GM21737 (cell line): ENCODE results near the gene PHC3.
A peak's percentile ranks its signal among the peaks of the same experiment; 100 is the strongest.

Experiments used
- ATAC-seq: cut with Tn5 transposase; IDR thresholded peaks from one replicate; pipeline ENCODE4 v1.9.1; 2021; ENCODE audit warnings: mild to moderate bottlenecking, moderate library complexity; ENCODE audit not compliant: unreplicated experiment

The PHC3 gene

DNA sequence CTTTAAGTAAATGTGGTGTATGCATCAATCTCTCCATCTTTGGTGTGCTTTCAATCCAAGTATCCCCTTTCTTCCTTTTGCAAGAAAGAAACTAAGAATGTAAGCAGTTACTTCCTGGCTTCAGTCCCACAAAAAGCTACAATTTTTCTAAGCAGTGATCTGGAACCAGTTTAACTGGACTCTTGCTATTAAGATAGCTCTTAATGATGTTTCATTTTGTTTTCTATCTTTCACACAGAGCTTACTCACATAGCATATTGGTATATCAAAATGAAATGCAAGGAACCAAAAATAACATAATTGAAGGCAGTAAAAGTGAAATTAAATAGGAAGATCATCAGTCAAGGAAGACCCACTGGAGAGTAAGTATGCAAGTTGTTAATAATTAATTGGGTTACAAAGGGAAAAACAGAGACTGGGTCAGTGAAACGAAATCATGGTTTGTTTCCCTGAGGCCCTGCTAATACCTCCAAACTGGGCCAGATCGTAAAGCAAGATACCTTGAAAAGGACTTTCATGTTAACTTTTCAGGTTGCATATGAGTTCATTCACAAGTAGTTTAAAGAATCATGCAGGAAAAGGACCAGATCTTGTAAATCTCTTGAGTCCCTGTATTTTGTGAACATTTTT is 101.9 kb downstream of the PHC3 start:
- no peak for ATAC-seq

DNA sequence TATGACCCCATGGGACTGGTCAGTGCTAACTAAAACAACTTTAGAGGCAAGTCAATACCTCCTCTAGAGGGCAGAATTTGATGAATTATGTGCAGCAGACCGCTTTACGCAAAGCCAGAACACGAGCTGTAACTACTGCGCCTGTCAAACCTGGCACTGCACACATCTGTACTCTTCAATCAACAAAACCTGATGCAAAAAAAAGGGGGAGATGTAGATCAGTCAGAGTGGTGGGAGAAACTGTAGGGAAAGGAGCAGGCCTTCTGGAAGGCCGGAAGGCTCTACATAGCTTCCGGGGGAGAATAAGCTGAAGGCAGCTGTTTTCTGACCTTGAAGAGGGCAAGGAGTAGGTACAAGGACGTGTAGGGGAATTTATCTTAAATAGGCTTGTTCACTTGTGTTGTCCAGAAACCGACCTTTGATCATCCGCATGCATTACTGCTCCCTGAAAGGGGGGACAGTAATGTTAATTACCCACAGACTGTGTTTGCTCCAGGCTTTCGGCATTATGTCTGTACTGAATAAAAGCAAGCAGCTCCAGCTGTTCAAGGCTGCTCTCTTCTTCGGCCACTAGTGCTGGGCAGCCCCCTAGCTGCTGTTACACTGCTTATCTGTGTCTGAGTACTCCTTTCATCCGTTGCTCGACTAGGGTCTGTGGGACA is 102.8 kb downstream of the PHC3 start:
- no peak for ATAC-seq

GRCh38 chr3:170077361-170077760 is 104.2 kb downstream of the PHC3 start:
- no peak for ATAC-seq

- ATAC-seq: no peak
These were observed 104.8 kb downstream of the PHC3 start for GRCh38 chr3:170076715-170077238.

GRCh38 chr3:170075441-170076091 is 106.0 kb downstream of the PHC3 start:
- no peak for ATAC-seq

- ATAC-seq: no peak
These were observed 117.4 kb downstream of the PHC3 start for GRCh38 chr3:170064108-170064507.

DNA sequence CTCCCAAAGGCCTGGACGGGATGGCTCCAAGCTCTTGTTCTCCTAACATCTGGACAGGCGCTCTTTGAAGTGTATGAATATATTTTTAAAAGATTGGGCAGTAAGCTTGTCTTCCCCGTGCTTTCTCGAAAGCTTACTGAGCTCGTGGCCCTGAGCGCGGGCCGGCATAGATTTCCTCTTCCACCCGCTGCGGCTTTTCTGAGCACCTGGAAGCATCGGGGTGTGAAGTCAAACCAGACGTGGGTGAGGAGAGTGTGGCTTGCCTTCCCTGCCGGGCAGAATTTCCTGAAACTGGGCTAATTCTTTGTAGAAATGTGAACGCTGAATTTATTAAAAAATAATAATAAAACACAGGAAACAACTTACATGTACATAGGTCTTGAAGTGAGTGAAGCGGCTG is 117.8 kb downstream of the PHC3 start:
- ATAC-seq: no peak

DNA sequence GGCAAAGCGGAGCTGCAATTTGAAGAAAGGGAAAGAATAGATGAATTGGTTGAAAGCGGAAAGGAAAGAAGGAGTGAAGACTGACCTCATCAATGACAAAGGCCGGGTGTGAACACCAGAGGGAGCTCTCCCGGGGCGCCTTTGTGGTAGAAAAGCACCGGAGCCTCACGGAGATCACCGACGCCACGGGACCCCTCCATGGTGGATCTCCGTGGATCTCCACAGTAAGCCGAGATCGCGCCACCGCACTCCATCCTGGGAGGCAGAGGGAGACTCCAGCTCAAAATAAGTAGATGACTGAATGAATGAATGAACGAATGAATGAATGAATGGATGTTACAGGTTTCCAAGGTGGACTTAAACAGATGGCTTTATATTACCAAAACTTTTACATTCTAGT is 118.8 kb downstream of the PHC3 start:
- no peak for ATAC-seq

GRCh38 chr3:170062068-170062467 is 119.5 kb downstream of the PHC3 start:
- ATAC-seq: no peak

DNA sequence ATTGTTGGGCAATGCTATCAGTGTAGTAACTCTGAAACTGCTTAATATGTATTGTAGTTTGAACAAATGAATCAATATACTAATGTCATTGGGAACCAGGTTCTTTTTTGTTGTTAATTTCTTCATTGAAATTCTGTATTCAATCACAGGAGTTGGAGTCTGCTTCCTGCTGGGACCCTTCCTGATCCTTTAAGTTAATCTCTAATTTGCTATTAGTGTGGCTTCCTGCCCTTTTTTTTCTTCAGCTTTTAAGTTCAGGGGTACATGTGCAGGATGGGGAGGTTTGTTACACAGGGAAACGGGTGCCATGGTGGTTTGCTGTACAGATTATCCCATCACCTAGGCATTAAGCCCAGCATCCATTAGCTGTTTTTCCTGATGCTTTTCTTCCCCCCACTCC is 122.1 kb downstream of the PHC3 start:
- ATAC-seq: no peak

- ATAC-seq: no peak
These were observed 123.4 kb downstream of the PHC3 start for GRCh38 chr3:170058127-170058526.

DNA sequence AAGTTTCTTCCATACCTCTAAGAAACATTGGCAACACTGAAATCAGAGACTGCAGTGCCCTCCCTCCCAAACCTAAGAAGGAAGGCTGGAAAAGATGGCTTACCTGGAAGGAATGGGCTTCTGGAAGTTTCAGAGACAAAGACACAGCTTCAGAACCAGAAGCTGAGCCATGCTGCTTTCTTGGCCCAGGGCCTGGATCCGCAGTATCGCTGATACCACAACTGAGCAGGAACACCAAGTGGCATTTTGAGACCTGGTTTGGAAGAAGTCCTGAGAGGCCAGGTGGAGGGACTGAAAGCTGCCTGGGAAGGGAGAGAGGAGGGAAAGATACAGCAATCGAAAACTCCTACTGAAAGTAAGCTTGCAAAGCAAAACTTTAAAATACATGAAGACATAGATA is 124.0 kb downstream of the PHC3 start:
- ATAC-seq: no peak

DNA sequence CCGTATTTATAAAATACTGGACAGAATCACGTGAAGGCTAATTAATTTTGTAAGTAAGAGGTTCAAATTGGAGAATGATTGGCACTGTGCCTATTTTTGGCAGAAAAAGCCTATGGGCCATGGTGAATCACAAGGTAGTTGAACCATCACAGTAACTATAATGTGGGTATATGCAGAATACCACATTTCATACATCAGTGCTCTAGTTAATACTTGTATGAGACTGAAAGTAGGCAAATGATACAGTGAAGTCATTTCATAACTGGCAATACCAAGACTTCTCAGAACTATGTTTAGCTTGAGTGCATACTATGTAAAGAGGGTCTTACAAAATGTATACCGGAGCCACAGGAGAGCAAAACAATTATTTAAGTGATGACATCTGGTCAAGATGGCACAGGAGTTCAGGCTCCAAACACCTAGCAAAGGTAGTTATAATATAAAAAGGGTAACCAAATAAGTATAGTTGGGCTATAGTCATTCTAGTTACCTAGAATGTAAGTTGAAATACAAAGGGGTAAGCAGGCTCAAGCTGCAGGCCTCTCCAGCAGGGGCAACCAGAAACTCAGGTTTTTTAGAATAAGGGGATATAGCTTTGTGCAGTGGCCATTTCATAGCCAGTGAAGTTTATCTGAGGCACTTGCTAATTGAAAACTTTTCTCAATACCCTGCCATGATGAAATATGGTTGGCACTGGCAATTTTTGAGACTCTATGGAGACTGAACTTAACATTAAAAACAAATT is 124.7 kb downstream of the PHC3 start:
- ATAC-seq: peak; percentile 90

DNA sequence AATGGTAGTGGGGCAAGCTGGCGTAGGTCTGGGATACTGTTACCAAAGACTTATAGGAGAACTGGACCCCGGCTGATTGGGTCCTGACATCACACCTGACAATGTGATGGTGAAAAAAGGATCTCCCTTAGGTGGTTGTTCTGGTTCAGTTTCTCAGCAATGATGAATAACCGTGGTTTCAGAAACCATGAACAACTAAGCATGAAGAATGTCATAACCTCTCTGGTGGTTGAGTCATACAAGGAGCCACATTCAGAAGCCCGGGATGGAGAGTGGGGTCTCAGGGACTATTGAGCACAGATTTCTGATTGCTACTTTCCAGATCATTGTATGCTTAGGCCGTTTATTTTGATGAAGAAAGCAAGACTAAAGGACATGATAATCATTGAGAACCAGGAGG is 126.3 kb downstream of the PHC3 start:
- peak; percentile 61 for ATAC-seq

GRCh38 chr3:170054204-170054603 is 127.3 kb downstream of the PHC3 start:
- no peak for ATAC-seq

GRCh38 chr3:170052398-170052797 is 129.1 kb downstream of the PHC3 start:
- no peak for ATAC-seq

DNA sequence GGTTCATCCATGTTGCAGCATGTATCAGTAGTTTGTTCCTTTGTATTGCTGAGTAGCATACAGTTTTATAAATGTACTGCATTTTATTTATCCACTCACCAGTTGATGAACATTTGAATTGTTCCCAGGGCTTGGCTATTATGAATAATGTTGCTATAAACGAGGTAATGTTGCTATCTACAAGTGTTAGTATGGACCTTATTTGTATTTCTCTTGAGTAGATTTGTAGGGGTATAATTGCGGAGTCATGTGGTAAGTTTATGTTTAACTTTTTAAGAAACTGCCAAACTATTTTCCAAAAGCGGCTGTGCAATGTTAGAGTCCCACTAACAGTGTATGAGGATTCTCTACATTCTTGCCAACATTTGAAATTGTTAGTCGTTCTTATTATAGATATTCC is 130.8 kb downstream of the PHC3 start:
- ATAC-seq: no peak

GRCh38 chr3:170049146-170050000 is 132.2 kb downstream of the PHC3 start:
- no peak for ATAC-seq

DNA sequence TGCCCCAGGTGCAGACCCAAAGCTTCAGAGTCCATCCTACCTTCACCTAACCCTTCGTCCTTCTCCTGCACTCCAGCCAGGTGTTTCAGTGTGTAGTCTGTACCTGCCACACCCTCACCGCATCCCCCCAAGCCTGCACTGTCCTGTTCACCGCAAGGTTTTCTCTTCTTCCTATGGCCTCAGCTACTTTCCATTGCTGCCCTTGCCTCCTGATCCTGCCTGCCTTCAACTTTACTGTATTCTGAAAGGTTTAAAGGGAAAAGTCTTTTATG is 134.5 kb downstream of the PHC3 start:
- no peak for ATAC-seq

DNA sequence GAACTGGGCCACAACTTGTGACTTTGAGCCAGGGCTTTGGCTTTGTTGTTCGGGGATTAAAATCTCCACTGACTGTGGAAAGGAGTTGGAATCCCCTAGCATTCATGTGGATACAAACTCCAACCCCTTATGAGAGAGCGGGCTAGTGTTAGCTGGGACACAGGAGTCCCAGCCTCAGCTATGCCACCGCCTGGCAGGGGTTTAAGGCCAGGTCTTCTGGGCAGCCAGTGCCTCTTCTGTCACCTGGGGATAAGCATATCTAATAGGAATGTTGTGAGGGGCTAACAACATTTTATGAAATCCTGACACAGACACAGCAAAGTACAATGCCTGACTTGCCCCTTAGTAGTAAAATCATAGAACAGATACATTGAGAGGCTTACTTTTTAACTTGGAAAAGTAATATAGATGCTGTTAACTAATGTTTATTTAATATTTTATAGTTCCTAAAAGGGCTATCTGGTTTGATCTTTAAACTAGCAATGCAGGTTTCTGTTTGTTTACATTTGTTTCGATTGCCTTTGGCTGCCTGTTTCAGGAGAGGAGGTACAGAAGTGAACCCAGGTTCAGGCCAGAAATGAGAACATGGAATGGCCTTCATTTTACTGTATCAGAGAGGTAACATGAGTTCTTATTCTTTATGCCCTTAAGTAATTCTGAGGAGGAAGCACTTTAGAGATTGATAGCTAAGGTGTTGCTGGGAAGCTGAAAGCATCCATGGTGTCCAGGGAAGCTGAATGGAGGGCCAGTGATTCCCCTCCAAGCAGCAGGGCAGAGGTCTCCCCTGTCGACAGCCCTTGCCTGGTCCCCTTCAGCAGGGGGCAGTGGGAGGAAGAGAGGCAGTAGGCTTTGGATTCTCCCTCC is 135.0 kb downstream of the PHC3 start:
- no peak for ATAC-seq
